Measurements from ENCODE around the gene PTRHD1.

- no peak for TF ChIP-seq CTCF (IDR thresholded peaks at IDR 0.05)
- no peak for TF ChIP-seq NRF1 (IDR thresholded peaks at IDR 0.05; ENCODE audit: low read depth, low read length)
- TF ChIP-seq FOXJ3 (CRISPR knock-in tag; IDR thresholded peaks at IDR 0.05) = no peak
- TF ChIP-seq USF2 (IDR thresholded peaks at IDR 0.05; ENCODE audit: borderline replicate concordance, low read depth, low read length) = no peak
- TF ChIP-seq TCF12 (IDR thresholded peaks at IDR 0.05) = no peak
- no peak for TF ChIP-seq TEAD4 (IDR thresholded peaks at IDR 0.05; ENCODE audit: borderline replicate concordance, insufficient read depth)
- TF ChIP-seq POLR2AphosphoS5 (IDR thresholded peaks at IDR 0.05; ENCODE audit: low read depth, low read length) = no peak
- TF ChIP-seq RFX5 (IDR thresholded peaks at IDR 0.05; ENCODE audit: low read length) = no peak
- no peak for TF ChIP-seq MAX (IDR thresholded peaks at IDR 0.05; ENCODE audit: low read depth)
- no peak for TF ChIP-seq FOSL2 (IDR thresholded peaks at IDR 0.05; ENCODE audit: borderline replicate concordance, low read depth)
- no peak for TF ChIP-seq EZH2phosphoT487 (IDR thresholded peaks at IDR 0.05; ENCODE audit: borderline replicate concordance, low read depth)
- no peak for TF ChIP-seq REST (IDR thresholded peaks at IDR 0.05; ENCODE audit: low read depth, low read length)
These were observed 29.0 kb upstream of the PTRHD1 start for GRCh38 chr2:24822049-24822706.
